ENCODE measurements around the gene GSX2.

GSX2 gene

DNA sequence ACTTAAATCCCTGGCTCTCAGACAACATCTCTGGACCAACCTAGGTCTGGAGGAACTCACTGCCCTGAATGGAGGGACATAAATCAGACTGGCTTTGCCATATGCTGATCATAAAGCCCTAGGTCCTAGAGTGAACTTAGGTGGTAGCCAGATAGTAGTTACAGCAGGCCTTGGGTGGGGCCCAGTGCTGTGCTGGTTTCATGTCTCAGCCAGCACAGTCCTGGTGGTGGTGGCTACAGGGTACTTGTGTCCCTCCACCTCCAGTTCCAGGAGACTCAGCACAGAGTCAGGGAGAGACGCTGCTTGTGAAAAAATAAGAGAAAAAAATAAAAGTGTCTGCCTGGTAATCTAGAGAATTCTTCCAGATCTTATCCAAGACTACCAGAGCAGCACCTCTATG lies 40.3 kb downstream of the GSX2 start:
- no peaks in the 10 kb centered on the region for H3K4me1 ChIP-seq
- H3K4me3 ChIP-seq (ENCODE audit: low read depth, low read length), result no peak overlapping the region
- TF ChIP-seq, protein P1, sequence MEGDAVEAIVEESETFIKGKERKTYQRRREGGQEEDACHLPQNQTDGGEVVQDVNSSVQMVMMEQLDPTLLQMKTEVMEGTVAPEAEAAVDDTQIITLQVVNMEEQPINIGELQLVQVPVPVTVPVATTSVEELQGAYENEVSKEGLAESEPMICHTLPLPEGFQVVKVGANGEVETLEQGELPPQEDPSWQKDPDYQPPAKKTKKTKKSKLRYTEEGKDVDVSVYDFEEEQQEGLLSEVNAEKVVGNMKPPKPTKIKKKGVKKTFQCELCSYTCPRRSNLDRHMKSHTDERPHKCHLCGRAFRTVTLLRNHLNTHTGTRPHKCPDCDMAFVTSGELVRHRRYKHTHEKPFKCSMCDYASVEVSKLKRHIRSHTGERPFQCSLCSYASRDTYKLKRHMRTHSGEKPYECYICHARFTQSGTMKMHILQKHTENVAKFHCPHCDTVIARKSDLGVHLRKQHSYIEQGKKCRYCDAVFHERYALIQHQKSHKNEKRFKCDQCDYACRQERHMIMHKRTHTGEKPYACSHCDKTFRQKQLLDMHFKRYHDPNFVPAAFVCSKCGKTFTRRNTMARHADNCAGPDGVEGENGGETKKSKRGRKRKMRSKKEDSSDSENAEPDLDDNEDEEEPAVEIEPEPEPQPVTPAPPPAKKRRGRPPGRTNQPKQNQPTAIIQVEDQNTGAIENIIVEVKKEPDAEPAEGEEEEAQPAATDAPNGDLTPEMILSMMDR (IDR thresholded peaks at IDR 0.05; ENCODE audit: low read depth, low read length), result no peak
- H3K36me3 ChIP-seq, result no peaks in the 10 kb centered on the region
- DNase-seq, result no peak
- no peaks in the 10 kb centered on the region for H3K27me3 ChIP-seq
- no peaks in the 10 kb centered on the region for H3K9me3 ChIP-seq

DNA sequence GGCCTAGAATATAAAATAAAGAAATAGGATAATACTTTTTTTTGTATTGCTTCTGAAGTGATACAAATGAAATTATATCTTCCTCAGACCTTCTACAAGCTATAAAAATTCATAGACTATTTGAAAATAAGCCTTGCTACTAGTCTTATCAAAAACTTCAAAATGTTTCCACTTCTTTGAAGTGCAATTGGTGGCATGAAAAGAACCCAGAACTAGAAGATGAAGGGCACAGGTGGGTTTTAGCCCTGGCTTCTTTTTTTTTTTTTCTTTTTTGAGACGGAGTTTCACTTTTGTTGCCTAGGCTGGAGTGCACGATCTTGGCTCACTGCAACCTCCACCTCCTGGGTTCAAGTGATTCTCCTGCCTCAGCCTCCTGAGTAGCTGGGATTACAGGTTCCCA lies 44.2 kb downstream of the GSX2 start:
- TF ChIP-seq, protein P1 (IDR thresholded peaks at IDR 0.05; ENCODE audit: low read depth, low read length), result no peak
- DNase-seq, result no peak
- Histone ChIP-seq H3K36me3 (no peaks in the 10 kb centered on the region), H3K4me1 (no peaks in the 10 kb centered on the region), H3K4me3 (ENCODE audit: low read depth, low read length) (no peak overlapping the region), H3K27me3 (no peaks in the 10 kb centered on the region), H3K9me3 (no peaks in the 10 kb centered on the region)

DNA sequence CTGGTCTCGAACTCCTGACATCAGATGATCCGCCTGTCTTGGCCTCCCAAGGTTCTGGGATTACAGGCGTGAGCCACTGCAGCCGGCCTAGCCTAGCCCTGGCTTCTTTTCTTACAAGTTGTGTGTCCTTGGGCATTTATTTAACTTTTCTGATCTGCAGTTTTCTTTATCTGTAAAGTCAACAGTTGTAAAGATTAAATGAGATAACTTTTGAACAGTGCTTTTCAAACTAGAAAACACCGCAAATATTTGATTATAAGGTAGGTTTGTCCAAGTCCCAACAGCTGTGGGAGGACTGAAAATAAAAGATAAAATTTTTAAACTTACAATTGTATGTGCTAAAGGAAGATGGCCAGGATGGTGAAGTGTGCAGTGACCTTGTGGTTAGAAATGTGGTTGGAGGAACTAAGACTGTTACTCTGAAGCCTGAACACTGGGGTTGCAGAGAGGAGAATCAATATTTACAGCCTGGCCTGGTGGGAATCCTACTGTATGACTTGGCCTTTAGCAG lies 44.8 kb downstream of the GSX2 start:
- Histone ChIP-seq H3K4me1 (no peaks in the 10 kb centered on the region), H3K27me3 (no peaks in the 10 kb centered on the region), H3K9me3 (no peaks in the 10 kb centered on the region), H3K36me3 (no peaks in the 10 kb centered on the region), H3K4me3 (ENCODE audit: low read depth, low read length) (no peak overlapping the region)
- TF ChIP-seq, protein P1 (IDR thresholded peaks at IDR 0.05; ENCODE audit: low read depth, low read length), result no peak
- no peak for DNase-seq

DNA sequence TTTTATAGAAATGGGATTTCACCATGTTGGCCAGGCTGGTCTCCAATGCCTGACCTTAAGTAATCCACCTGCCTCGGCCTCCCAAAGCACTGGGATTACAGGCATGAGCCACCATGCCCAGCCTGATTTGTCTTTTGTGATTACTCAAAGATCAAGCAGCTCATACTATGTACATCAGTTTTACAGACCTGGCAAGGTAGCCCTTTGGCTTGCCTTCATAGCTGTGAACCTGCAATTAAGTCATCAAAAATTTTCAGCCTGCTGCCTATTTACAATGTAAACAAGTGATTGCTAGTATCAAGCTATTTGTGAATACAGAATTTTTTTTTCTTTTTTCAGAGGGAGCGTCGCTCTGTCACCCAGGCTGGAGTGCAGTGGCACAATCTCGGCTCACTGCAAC lies 46.2 kb downstream of the GSX2 start:
- TF ChIP-seq, protein P1 (IDR thresholded peaks at IDR 0.05; ENCODE audit: low read depth, low read length), result no peak
- no peaks in the 10 kb centered on the region for H3K4me1 ChIP-seq
- no peaks in the 10 kb centered on the region for H3K27me3 ChIP-seq
- no peaks in the 10 kb centered on the region for H3K9me3 ChIP-seq
- DNase-seq, result no peak
- no peaks in the 10 kb centered on the region for H3K36me3 ChIP-seq
- no peak overlapping the region for H3K4me3 ChIP-seq (ENCODE audit: low read depth, low read length)

DNA sequence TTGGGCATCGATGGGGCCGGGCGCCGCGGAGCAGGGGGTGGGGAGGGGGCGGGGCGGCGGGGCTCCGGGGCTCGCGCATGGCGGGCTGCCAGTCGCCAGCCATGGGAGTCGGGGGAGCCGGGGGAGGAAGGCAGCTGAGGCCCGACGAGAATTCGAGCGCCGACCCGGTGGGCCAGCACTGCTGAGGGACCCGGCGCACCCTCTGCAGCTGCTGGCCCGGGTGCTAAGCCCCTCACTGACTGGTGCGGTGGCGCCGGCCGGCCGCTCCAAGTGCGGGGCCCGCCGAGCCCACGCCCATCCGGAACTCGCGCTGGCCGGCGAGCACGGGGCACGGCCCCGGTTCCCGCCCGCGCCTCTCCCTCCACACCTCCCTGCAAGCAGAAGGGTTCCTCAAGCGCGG lies 49.4 kb downstream of the GSX2 start:
- no peak for DNase-seq
- H3K4me1 ChIP-seq, result no peaks in the 10 kb centered on the region
- H3K4me3 ChIP-seq (ENCODE audit: low read depth, low read length), result no peak overlapping the region
- no peaks in the 10 kb centered on the region for H3K27me3 ChIP-seq
- H3K9me3 ChIP-seq, result no peaks in the 10 kb centered on the region
- no peaks in the 10 kb centered on the region for H3K36me3 ChIP-seq
- TF ChIP-seq, protein P1 (IDR thresholded peaks at IDR 0.05; ENCODE audit: low read depth, low read length), result no peak

All from BE2C (cell line).